Keratinocyte (primary cell): ENCODE measurements around the gene PRKCH. TPM values are rescaled to one million over a fixed set of nuclear protein-coding genes. Genes with fewer than 3 reads are reported as not detected.

ENCODE experiments used
- DNase-seq: peaks from one replicate; pipeline ENCODE4 v3.0.0-alpha.2; 2011; ENCODE audit warnings: low read depth, missing footprints, low spot score
- FAIRE-seq: peaks from 2 replicates; lab custom pipeline; 2011; peaks lifted over from hg19 to GRCh38; lab: Jason Lieb, UNC
- H2AFZ ChIP-seq: 2 replicates; pipeline ENCODE4 v1.6.0; 2012; ENCODE audit warnings: low read length, control low read depth, inconsistent platforms; ENCODE audit not compliant: control insufficient read depth
- H3K27ac ChIP-seq: 2 replicates; pipeline ENCODE4 v1.5.1; 2011; ENCODE audit warnings: low read length; ENCODE audit not compliant: control insufficient read depth, insufficient read depth
- H3K27me3 ChIP-seq: 3 replicates; pipeline ENCODE4 v1.6.0; 2011; ENCODE audit warnings: low read length; ENCODE audit not compliant: control insufficient read depth, insufficient read depth; ENCODE audit errors: extremely low read depth
- H3K36me3 ChIP-seq, 2 experiments: 2 replicates in 1 of 2; 3 replicates in 1 of 2; pipeline ENCODE4 v1.5.1; 2011; ENCODE audit warnings: low read length in 2 of 2, mild to moderate bottlenecking in 1 of 2; ENCODE audit not compliant: control insufficient read depth in 2 of 2, insufficient read depth in 2 of 2; ENCODE audit errors: extremely low read depth in 1 of 2
- H3K4me1 ChIP-seq: 3 replicates; pipeline ENCODE4 v1.5.1; 2011; ENCODE audit warnings: low read length; ENCODE audit not compliant: control insufficient read depth, insufficient read depth; ENCODE audit errors: extremely low read depth
- H3K4me2 ChIP-seq: 3 replicates; pipeline ENCODE4 v1.6.0; 2011; ENCODE audit warnings: low read depth, low read length; ENCODE audit not compliant: control insufficient read depth, insufficient read depth; ENCODE audit errors: extremely low read depth
- H3K4me3 ChIP-seq, 3 experiments: fragments of 200-600 bp in 1 of 3; sonication (generic) in 1 of 3; 2 replicates in 2 of 3; 3 replicates in 1 of 3; pipeline ENCODE4 v1.5.1; 2011 to 2016; ENCODE audit warnings: low read length in 3 of 3, mild to moderate bottlenecking in 3 of 3, control low read depth in 2 of 3, inconsistent platforms in 1 of 3, low read depth in 1 of 3, mixed read lengths in 1 of 3, mixed run types in 1 of 3, moderate library complexity in 1 of 3; ENCODE audit not compliant: control insufficient read depth in 2 of 3, insufficient read depth in 2 of 3; ENCODE audit errors: extremely low read depth in 1 of 3
- H3K79me2 ChIP-seq: 2 replicates; pipeline ENCODE4 v1.6.0; 2012; ENCODE audit warnings: low read length; ENCODE audit not compliant: control insufficient read depth, insufficient read depth
- H3K9ac ChIP-seq: 3 replicates; pipeline ENCODE4 v1.6.0; 2011; ENCODE audit warnings: low read length; ENCODE audit not compliant: control insufficient read depth, insufficient read depth; ENCODE audit errors: extremely low read depth
- H3K9me1 ChIP-seq: 3 replicates; pipeline ENCODE4 v1.6.0; 2011; ENCODE audit warnings: low read length; ENCODE audit not compliant: control insufficient read depth, insufficient read depth; ENCODE audit errors: extremely low read depth
- H3K9me3 ChIP-seq: 2 replicates; pipeline ENCODE4 v1.5.1; 2012; ENCODE audit warnings: low read depth, low read length; ENCODE audit not compliant: control insufficient read depth
- H4K20me1 ChIP-seq: 3 replicates; pipeline ENCODE4 v1.6.0; 2011; ENCODE audit warnings: low read length; ENCODE audit not compliant: control insufficient read depth, insufficient read depth; ENCODE audit errors: extremely low read depth
- CTCF ChIP-seq, 3 experiments: IDR thresholded peaks in 1 of 3; conservative IDR thresholded peaks in 1 of 3; optimal IDR thresholded peaks in 1 of 3; 2 replicates in 2 of 3; 3 replicates in 1 of 3; pipeline versions ENCODE3 to v1.5.1; 2011; ENCODE audit warnings: low read length in 3 of 3, mild to moderate bottlenecking in 3 of 3, moderate library complexity in 2 of 3, control low read depth in 1 of 3, inconsistent platforms in 1 of 3; ENCODE audit not compliant: insufficient read depth in 2 of 3; ENCODE audit errors: extremely low read depth in 1 of 3
- EZH2 ChIP-seq: IDR thresholded peaks from one replicate; pipeline ENCODE4 v1.6.1; 2012; ENCODE audit warnings: inconsistent platforms, mild to moderate bottlenecking, low read length, moderate library complexity
- dilution Hi-C: fragments of 300-500 bp; cut with MboI; formaldehyde crosslinking; loops from one replicate; pipeline ENCODE4 v1.7.0; 2020; ENCODE audit warnings: low sequenced_read_pairs; ENCODE audit not compliant: extremely low pct_ligation_motif_present
- polyA plus RNA-seq, 5 experiments: library from polyadenylated mRNA; depleted of rRNA in 3 of 5; stranded (reverse) in 3 of 5; stranded (forward) in 1 of 5; unstranded in 1 of 5; fragments of >200 nt; gene quantifications; 1 replicate in 1 of 5; 2 replicates in 3 of 5; 3 replicates in 1 of 5; pipeline versions ENCODE4 v1.2.1 to v1.2.3, GENCODE V29; 2011 to 2012; ENCODE audit warnings: missing spikeins in 2 of 5, low read depth in 1 of 5, low replicate concordance in 1 of 5

Gene PRKCH
- polyA plus RNA-seq, 1 donor (not counting 4 experiments of a cell fraction or from before 2014, with no cell fraction given): 13.7 TPM

- TF ChIP-seq EZH2 (no peak), CTCF (optimal IDR thresholded peaks at IDR 0.05 in 1 of 3, IDR thresholded peaks at IDR 0.05 in 1 of 3, conservative IDR thresholded peaks at IDR 0.05 in 1 of 3; ENCODE audit: extremely low read depth in 1 of 3, insufficient read depth in 2 of 3, low read length in 3 of 3) (no peak)
- H2AFZ ChIP-seq: no peak overlapping the region
- H3K79me2 ChIP-seq: no peaks in the 10 kb centered on the region
- peaks cover 5% of the 10 kb centered on the region for H3K4me1 ChIP-seq
- H3K27ac ChIP-seq: no peak overlapping the region
- no peaks in the 10 kb centered on the region for H3K27me3 ChIP-seq
- no peak for FAIRE-seq
- no peak overlapping the region for H3K4me2 ChIP-seq
- dilution Hi-C loops: no loop called here
- no peak for DNase-seq
- H4K20me1 ChIP-seq: no peaks in the 10 kb centered on the region
- no peaks in the 10 kb centered on the region for H3K9me1 ChIP-seq
- H3K36me3 ChIP-seq: no peaks in the 10 kb centered on the region
- no peak overlapping the region for H3K9ac ChIP-seq
- no peak overlapping the region for H3K4me3 ChIP-seq
- no peaks in the 10 kb centered on the region for H3K9me3 ChIP-seq
Observed at GRCh38 chr14:61517911-61518384, 196.6 kb downstream of the PRKCH start.

DNA sequence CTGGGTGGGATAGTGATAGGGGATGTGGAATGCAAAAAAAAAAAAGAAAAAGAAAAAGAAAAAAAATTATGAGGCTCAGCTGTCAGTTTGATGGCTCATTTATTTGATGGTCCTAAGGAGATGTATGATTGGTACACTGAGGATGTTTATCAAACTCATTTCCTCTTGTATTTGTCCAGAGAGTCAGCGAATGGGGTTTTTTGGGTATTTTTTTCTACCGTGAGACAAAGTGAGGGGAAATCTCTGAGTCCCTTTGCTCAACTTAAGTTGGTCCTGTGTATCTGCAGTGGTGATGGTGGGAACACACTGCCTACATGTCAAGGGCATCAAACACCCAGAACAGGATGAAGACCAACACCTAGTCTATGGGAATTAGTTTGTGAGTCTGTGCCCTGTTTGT lies 197.0 kb downstream of the PRKCH start:
- TF ChIP-seq EZH2 (no peak), CTCF (optimal IDR thresholded peaks at IDR 0.05 in 1 of 3, IDR thresholded peaks at IDR 0.05 in 1 of 3, conservative IDR thresholded peaks at IDR 0.05 in 1 of 3; ENCODE audit: extremely low read depth in 1 of 3, insufficient read depth in 2 of 3, low read length in 3 of 3) (no peak)
- Histone ChIP-seq H2AFZ (no peak overlapping the region), H3K9me1 (no peaks in the 10 kb centered on the region), H3K27me3 (no peaks in the 10 kb centered on the region), H3K27ac (no peak overlapping the region), H3K9ac (no peak overlapping the region), H3K79me2 (no peaks in the 10 kb centered on the region), H3K4me3 (no peak overlapping the region), H4K20me1 (no peaks in the 10 kb centered on the region), H3K4me1 (peaks cover 5% of the 10 kb centered on the region), H3K4me2 (no peak overlapping the region), H3K36me3 (no peaks in the 10 kb centered on the region), H3K9me3 (no peaks in the 10 kb centered on the region)
- FAIRE-seq (no peak), DNase-seq (no peak)
- dilution Hi-C loops: no loop called here
